ENCODE measurements around the gene SNX8.

- no peak for TF ChIP-seq POLR2A (IDR thresholded peaks at IDR 0.05)
- TF ChIP-seq, protein P1, sequence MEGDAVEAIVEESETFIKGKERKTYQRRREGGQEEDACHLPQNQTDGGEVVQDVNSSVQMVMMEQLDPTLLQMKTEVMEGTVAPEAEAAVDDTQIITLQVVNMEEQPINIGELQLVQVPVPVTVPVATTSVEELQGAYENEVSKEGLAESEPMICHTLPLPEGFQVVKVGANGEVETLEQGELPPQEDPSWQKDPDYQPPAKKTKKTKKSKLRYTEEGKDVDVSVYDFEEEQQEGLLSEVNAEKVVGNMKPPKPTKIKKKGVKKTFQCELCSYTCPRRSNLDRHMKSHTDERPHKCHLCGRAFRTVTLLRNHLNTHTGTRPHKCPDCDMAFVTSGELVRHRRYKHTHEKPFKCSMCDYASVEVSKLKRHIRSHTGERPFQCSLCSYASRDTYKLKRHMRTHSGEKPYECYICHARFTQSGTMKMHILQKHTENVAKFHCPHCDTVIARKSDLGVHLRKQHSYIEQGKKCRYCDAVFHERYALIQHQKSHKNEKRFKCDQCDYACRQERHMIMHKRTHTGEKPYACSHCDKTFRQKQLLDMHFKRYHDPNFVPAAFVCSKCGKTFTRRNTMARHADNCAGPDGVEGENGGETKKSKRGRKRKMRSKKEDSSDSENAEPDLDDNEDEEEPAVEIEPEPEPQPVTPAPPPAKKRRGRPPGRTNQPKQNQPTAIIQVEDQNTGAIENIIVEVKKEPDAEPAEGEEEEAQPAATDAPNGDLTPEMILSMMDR (IDR thresholded peaks at IDR 0.05 in 4 of 5, conservative IDR thresholded peaks at IDR 0.05 in 1 of 5): no peak
These were observed 93.3 kb downstream of the SNX8 start for GRCh38 chr7:2220954-2221353.
